Stimulated activated CD8-positive, alpha-beta memory T cell treated with anti-CD3 and anti-CD28 coated beads, Interleukin-4, amount 100 ng/mL, for 24 hours (primary cell): Measurements from ENCODE around the gene IRAK1BP1.
A peak's percentile ranks its signal among the peaks of the same experiment; 100 is the strongest.
"Not testable (repeated sequence)": the region's sequence is repeated elsewhere in the genome, so short reads cannot be mapped to it uniquely, and the experiment has no call there.

Experiments used
- DNase-seq: peaks from one replicate; pipeline ENCODE4 v3.0.0-alpha.2; 2020; ENCODE audit warnings: low read depth

IRAK1BP1 gene

GRCh38 chr6:78867370-78868040 is at the start of gene IRAK1BP1:
Gene IRAK1BP1, plus strand, starts transcription at chr6:78867551. Its CDS starts 26 bp downstream, at chr6:78867577.
- DNase-seq, result peak; percentile 76

- no peak for DNase-seq
These were observed 43.3 kb upstream of the IRAK1BP1 start for GRCh38 chr6:78824045-78824444.

GRCh38 chr6:78829407-78829806 is 37.9 kb upstream of the IRAK1BP1 start:
- no peak for DNase-seq

- DNase-seq, result no peak
These were observed 36.5 kb upstream of the IRAK1BP1 start for GRCh38 chr6:78830805-78831204.

- no peak for DNase-seq
These were observed 35.9 kb upstream of the IRAK1BP1 start for GRCh38 chr6:78831492-78831891.

GRCh38 chr6:78832091-78832808 is 35.1 kb upstream of the IRAK1BP1 start:
- no peak for DNase-seq

GRCh38 chr6:78835817-78836216 is 31.5 kb upstream of the IRAK1BP1 start:
- DNase-seq, result no peak

GRCh38 chr6:78836598-78836997 is 30.8 kb upstream of the IRAK1BP1 start:
- DNase-seq, result no peak

- DNase-seq, result no peak
These were observed 26.2 kb upstream of the IRAK1BP1 start for GRCh38 chr6:78841111-78841510.

GRCh38 chr6:78842953-78843352 is 24.4 kb upstream of the IRAK1BP1 start:
- DNase-seq, result no peak

- DNase-seq, result no peak
These were observed 22.5 kb upstream of the IRAK1BP1 start for GRCh38 chr6:78844899-78845298.

GRCh38 chr6:78845567-78845966 is 21.8 kb upstream of the IRAK1BP1 start:
- DNase-seq, result no peak

- no peak for DNase-seq
These were observed 16.7 kb upstream of the IRAK1BP1 start for GRCh38 chr6:78850621-78851020.

GRCh38 chr6:78851156-78851555 is 16.2 kb upstream of the IRAK1BP1 start:
- no peak for DNase-seq

GRCh38 chr6:78854546-78854945 is 12.8 kb upstream of the IRAK1BP1 start:
- no peak for DNase-seq

GRCh38 chr6:78858339-78858938 is 8.9 kb upstream of the IRAK1BP1 start:
- DNase-seq, result not testable (repeated sequence)

GRCh38 chr6:78861509-78861908 is 5.8 kb upstream of the IRAK1BP1 start:
- no peak for DNase-seq

- DNase-seq, result no peak
These were observed 3.8 kb upstream of the IRAK1BP1 start for GRCh38 chr6:78863576-78863975.

GRCh38 chr6:78864957-78865356 is 2.4 kb upstream of the IRAK1BP1 start:
- DNase-seq, result no peak

- DNase-seq, result no peak
These were observed 356 bp upstream of the IRAK1BP1 start for GRCh38 chr6:78867020-78867369.

GRCh38 chr6:78868116-78868515 is 765 bp downstream of the IRAK1BP1 start:
- DNase-seq, result no peak

- no peak for DNase-seq
These were observed 8.2 kb downstream of the IRAK1BP1 start for GRCh38 chr6:78875505-78875904.

- DNase-seq, result no peak
These were observed 16.3 kb downstream of the IRAK1BP1 start for GRCh38 chr6:78883651-78884050.
